HEK293T (cell line): ENCODE results near the gene RIMBP2.

Experiments
- HDGF ChIP-seq: fragments of 450-650 bp; IDR thresholded peaks from 2 replicates; pipeline ENCODE4 v1.6.1; 2017; ENCODE audit warnings: antibody characterized with exemption, borderline replicate concordance
- SP1 ChIP-seq: fragments of 450-650 bp; IDR thresholded peaks from 2 replicates; pipeline ENCODE4 v1.6.1; 2017

- TF ChIP-seq SP1 (no peak), HDGF (no peak)
Measured at GRCh38 chr12:130384234-130384633, 331.9 kb downstream of the RIMBP2 start.
